LHCN-M2 (cell line): Measurements from ENCODE around the gene KMT5C. TPM values are rescaled to one million over a fixed set of nuclear protein-coding genes. Genes with fewer than 3 reads are reported as not detected.

Source experiments
- DNase-seq: peaks from one replicate; pipeline ENCODE4 v3.0.0-alpha.2; 2012; ENCODE audit warnings: low read depth
- polyA plus RNA-seq: library from polyadenylated mRNA; unstranded; fragments of >200 nt; gene quantifications from one replicate; pipeline ENCODE4 v1.2.1, GENCODE V29; 2012; ENCODE audit warnings: missing spikeins
- total RNA-seq: library from RNA; depleted of rRNA; stranded (reverse); fragments of >200 nt; gene quantifications from 2 replicates; pipeline ENCODE4 v1.2.3, GENCODE V29; 2014; rRNA removed

Gene KMT5C
- total RNA-seq, result 14.8 and 16.9 TPM in 2 replicates
- 3.9 TPM for polyA plus RNA-seq

GRCh38 chr19:55339105-55339888, at the start of gene KMT5C:
KMT5C (plus strand) TSS chr19:55339876; CDS start chr19:55341937, 2,061 bp downstream.
- peak; percentile 100 for DNase-seq

GRCh38 chr19:55297267-55297666, 42.4 kb upstream of the KMT5C start:
- DNase-seq, result no peak

GRCh38 chr19:55299991-55300390, 39.7 kb upstream of the KMT5C start:
- DNase-seq, result no peak

GRCh38 chr19:55300886-55301458, 38.7 kb upstream of the KMT5C start:
- no peak for DNase-seq

- DNase-seq, result peak; percentile 67
These were observed 38.0 kb upstream of the KMT5C start for GRCh38 chr19:55301459-55302317.

GRCh38 chr19:55302318-55302703, 37.4 kb upstream of the KMT5C start:
- DNase-seq, result no peak

- no peak for DNase-seq
These were observed 36.2 kb upstream of the KMT5C start for GRCh38 chr19:55303477-55303876.

- DNase-seq, result peak; percentile 33
These were observed 35.2 kb upstream of the KMT5C start for GRCh38 chr19:55304279-55304978.

- DNase-seq, result no peak
These were observed 34.7 kb upstream of the KMT5C start for GRCh38 chr19:55304980-55305379.

GRCh38 chr19:55305491-55305890, 34.2 kb upstream of the KMT5C start:
- no peak for DNase-seq

GRCh38 chr19:55305983-55306562, 33.6 kb upstream of the KMT5C start:
- DNase-seq, result no peak

- no peak for DNase-seq
These were observed 33.0 kb upstream of the KMT5C start for GRCh38 chr19:55306712-55307111.

GRCh38 chr19:55308281-55308680, 31.4 kb upstream of the KMT5C start:
- DNase-seq, result no peak

GRCh38 chr19:55309448-55309847, 30.2 kb upstream of the KMT5C start:
- no peak for DNase-seq

GRCh38 chr19:55310498-55310897, 29.2 kb upstream of the KMT5C start:
- DNase-seq, result no peak

- no peak for DNase-seq
These were observed 28.3 kb upstream of the KMT5C start for GRCh38 chr19:55311397-55311796.

GRCh38 chr19:55311797-55312196, 27.9 kb upstream of the KMT5C start:
- DNase-seq, result no peak

GRCh38 chr19:55312621-55313512, 26.8 kb upstream of the KMT5C start:
- no peak for DNase-seq

- no peak for DNase-seq
These were observed 25.3 kb upstream of the KMT5C start for GRCh38 chr19:55314396-55314795.

- no peak for DNase-seq
These were observed 23.6 kb upstream of the KMT5C start for GRCh38 chr19:55315956-55316525.
